Type B pancreatic cell (in vitro differentiated cells): ENCODE results near the gene A1BG. TPM values are rescaled to one million over a fixed set of nuclear protein-coding genes. Genes with fewer than 3 reads are reported as not detected.
A peak's percentile ranks its signal among the peaks of the same experiment; 100 is the strongest.

Source experiments
- DNase-seq: peaks from one replicate; pipeline ENCODE4 v3.0.0; 2021; ENCODE audit warnings: mixed read lengths; ENCODE audit not compliant: unreplicated experiment; ENCODE audit errors: extremely low spot score
- H3K27ac Mint-ChIP-seq: 2 replicates; pipeline ENCODE4 v1.8.0; 2021; ENCODE audit warnings: mild to moderate bottlenecking, mixed read lengths
- H3K27me3 Mint-ChIP-seq: 2 replicates; pipeline ENCODE4 v1.8.0; 2021; ENCODE audit warnings: mixed read lengths
- H3K36me3 Mint-ChIP-seq: 2 replicates; pipeline ENCODE4 v1.8.0; 2021; ENCODE audit warnings: mixed read lengths
- H3K4me1 Mint-ChIP-seq: one replicate; pipeline ENCODE4 v1.8.0; 2021; ENCODE audit warnings: mixed read lengths; ENCODE audit not compliant: unreplicated experiment
- H3K4me3 Mint-ChIP-seq: 2 replicates; pipeline ENCODE4 v1.8.0; 2021; ENCODE audit warnings: mild to moderate bottlenecking, mixed read lengths
- H3K9me3 Mint-ChIP-seq: 2 replicates; pipeline ENCODE4 v1.8.0; 2021; ENCODE audit warnings: mixed read lengths
- total RNA-seq: library from RNA; stranded (reverse); gene quantifications from 2 replicates; pipeline ENCODE4 v1.2.1, GENCODE V29; 2021; ENCODE audit warnings: low replicate concordance
- TF ChIP-seq, protein P1 (sequence below): fragments of 200-600 bp; sonication (generic); conservative IDR thresholded peaks from 2 replicates; pipeline ENCODE4 v1.5.0; 2021; ENCODE audit warnings: antibody characterized with exemption, mild to moderate bottlenecking

A1BG gene
- total RNA-seq, 1 donor from 2014 or later = 11.7 TPM

DNA sequence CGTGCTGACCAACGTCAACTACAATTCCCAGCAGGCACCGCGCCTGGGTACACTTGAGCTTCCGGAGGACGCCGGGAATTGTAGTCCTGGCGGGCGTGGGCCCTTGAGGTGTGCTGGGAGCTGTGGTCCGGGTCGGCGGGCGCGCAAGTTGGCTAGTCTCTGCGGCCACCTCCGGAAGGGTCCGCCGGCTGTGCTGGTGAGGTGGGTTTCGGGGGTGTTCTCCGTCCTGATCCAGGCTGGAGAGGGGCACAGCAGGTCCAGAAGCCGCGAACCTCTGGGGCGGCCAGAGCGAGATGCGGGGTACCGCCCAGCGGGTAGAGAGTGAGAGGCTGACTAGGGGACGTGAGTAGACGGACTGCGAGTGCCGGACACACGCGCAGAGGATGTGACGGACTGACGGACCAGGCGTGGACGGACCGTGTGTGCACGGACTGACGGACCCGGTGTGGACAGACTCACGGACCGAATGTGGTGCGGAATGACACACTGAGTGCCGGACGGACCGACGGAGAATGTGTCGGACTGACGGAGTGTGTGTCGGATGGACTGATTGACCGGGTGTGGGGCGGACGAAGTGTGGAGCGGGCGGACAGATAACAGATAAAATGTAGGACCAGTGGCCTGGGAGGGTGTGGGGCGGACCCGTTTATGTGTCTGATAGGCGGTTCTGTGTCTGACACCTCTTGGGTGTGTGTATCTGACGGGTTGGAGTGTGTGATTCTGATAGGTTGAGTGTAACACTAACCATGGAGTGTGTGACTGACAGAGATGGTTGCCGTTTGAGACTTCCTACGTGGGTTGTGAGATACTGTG lies 26.2 kb downstream of the A1BG start, which contains the start of gene ZSCAN22:
ZSCAN22 (plus strand) TSS at position 81 of the 813 bp plus-strand sequence. CDS start 7,809 bp downstream, outside the sequence.
- Mint-ChIP-seq H3K4me3 (no peak within 1 kb of the TSS), H3K36me3 (no peaks in the 10 kb centered on the region), H3K27me3 (no peaks in the 10 kb centered on the region), H3K4me1 (peaks cover 11% of the 10 kb centered on the region), H3K27ac (no peak within 1 kb of the TSS), H3K9me3 (no peaks in the 10 kb centered on the region)
- TF ChIP-seq, protein P1, sequence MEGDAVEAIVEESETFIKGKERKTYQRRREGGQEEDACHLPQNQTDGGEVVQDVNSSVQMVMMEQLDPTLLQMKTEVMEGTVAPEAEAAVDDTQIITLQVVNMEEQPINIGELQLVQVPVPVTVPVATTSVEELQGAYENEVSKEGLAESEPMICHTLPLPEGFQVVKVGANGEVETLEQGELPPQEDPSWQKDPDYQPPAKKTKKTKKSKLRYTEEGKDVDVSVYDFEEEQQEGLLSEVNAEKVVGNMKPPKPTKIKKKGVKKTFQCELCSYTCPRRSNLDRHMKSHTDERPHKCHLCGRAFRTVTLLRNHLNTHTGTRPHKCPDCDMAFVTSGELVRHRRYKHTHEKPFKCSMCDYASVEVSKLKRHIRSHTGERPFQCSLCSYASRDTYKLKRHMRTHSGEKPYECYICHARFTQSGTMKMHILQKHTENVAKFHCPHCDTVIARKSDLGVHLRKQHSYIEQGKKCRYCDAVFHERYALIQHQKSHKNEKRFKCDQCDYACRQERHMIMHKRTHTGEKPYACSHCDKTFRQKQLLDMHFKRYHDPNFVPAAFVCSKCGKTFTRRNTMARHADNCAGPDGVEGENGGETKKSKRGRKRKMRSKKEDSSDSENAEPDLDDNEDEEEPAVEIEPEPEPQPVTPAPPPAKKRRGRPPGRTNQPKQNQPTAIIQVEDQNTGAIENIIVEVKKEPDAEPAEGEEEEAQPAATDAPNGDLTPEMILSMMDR = no peak
- DNase-seq = peak; percentile 95

DNA sequence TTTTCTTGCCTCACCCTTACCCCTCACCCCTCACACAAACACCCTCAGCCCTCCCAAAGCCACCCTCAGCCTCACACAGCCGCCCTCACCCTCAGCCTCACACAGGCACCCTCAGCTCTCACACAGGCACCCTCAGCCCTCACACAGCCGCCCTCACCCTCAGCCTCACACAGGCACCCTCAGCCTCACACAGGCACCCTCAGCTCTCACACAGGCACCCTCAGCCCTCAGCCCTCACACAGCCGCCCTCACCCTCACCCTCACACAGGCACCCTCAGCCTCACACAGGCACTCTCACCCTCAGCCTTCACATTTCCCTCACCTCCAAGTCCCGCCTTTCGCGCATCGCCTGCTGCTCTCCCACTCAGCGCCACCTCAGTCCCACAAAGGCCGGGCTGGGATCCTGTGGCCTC lies 26.8 kb downstream of the A1BG start:
- H3K4me1 Mint-ChIP-seq = peaks cover 11% of the 10 kb centered on the region
- H3K27me3 Mint-ChIP-seq = no peaks in the 10 kb centered on the region
- DNase-seq = no peak
- TF ChIP-seq, protein P1 = no peak
- H3K4me3 Mint-ChIP-seq = no peak overlapping the region
- no peak overlapping the region for H3K27ac Mint-ChIP-seq
- no peaks in the 10 kb centered on the region for H3K9me3 Mint-ChIP-seq
- H3K36me3 Mint-ChIP-seq = no peaks in the 10 kb centered on the region

DNA sequence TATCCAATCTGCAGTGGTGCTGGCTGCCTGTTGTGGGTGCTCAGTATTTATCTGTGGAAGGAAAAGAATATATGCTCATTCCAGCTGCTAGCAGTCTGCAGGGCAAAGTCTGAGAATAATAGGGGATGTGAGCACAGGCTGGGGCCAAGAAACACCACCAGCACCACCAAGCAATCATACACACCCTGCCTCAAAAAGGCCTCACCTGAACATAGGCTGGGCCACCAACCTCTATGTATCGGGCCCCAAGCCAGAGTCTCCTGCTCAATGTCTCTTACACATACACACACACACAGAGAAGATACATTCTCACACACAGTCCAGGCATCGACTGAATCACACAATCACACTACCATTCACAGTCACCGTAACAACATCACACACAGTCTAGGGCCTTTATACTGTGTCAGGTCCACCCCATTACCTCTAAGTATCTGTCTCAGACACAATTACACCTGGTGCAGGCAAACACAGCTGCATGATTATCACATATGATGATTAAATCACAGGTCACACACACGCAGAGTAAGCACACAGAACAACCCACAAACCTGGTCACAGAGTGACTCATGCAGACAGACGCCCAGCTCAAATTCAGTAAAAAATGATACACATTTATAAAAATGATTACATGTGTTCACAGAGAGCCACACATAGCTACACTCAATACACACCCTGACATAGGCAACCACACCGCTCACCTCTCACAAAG lies 27.8 kb downstream of the A1BG start:
- no peak overlapping the region for H3K4me3 Mint-ChIP-seq
- TF ChIP-seq, protein P1 = no peak
- H3K27ac Mint-ChIP-seq = no peak overlapping the region
- H3K4me1 Mint-ChIP-seq = peaks cover 11% of the 10 kb centered on the region
- DNase-seq = no peak
- H3K36me3 Mint-ChIP-seq = no peaks in the 10 kb centered on the region
- H3K9me3 Mint-ChIP-seq = no peaks in the 10 kb centered on the region
- no peaks in the 10 kb centered on the region for H3K27me3 Mint-ChIP-seq

DNA sequence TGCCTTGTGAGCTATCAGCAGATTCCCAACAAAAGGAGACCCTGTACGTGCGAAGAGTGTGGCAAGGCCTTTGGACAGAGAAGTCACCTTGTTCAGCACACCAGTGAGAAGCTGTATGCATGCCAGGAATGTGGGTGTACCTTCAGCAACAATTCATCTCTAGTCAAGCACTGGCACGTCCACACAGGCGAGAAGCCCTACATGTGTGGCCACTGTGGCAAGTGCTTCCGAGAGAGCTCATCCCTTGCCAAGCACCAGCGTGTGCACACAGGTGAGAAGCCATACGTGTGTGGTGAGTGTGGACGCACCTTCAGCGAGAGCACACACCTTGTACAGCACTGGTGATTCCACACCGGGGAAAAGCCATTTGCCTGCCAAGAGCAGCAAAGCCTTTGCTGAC lies 34.1 kb downstream of the A1BG start:
- Mint-ChIP-seq H3K4me1 (no peaks in the 10 kb centered on the region), H3K36me3 (peaks cover 6% of the 10 kb centered on the region), H3K4me3 (no peak overlapping the region), H3K27me3 (no peaks in the 10 kb centered on the region), H3K9me3 (no peaks in the 10 kb centered on the region), H3K27ac (no peak overlapping the region)
- DNase-seq = no peak
- TF ChIP-seq, protein P1 = no peak

DNA sequence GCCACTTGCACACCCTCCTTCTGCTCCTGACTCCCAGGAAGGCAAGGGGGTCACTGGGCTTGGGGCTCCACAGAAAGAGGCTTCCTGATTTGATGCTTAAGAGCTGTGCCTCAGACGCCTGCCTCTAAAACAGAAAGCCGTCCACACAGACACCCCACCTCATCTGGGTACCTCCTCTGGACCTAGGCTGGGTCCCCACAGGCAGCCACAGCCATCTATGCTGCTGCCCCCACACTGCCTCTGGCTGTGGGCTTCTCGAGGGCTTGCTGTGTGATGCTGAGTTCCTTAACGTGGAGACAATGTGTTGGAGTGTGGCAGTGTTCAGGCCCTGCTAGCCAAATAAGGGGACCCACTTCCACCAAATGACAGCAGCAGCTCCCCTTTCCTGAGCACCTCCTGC lies 35.0 kb downstream of the A1BG start:
- no peaks in the 10 kb centered on the region for H3K4me1 Mint-ChIP-seq
- no peaks in the 10 kb centered on the region for H3K27me3 Mint-ChIP-seq

More for the DNA sequence above, 35.0 kb downstream of the A1BG start:
- H3K4me3 Mint-ChIP-seq = no peak overlapping the region
- H3K36me3 Mint-ChIP-seq = peaks cover 11% of the 10 kb centered on the region
- H3K27ac Mint-ChIP-seq = no peak overlapping the region
- TF ChIP-seq, protein P1 = no peak
- DNase-seq = no peak
- no peaks in the 10 kb centered on the region for H3K9me3 Mint-ChIP-seq
